WTC11 (cell line): ENCODE data around the gene ZNF407. TPM values are rescaled to one million over a fixed set of nuclear protein-coding genes. Genes with fewer than 3 reads are reported as not detected.

Experiments used
- ATAC-seq: fragments of 200-7000 bp; cut with Tn5 transposase; 2 replicates; pipeline ENCODE4 v1.10.0; 2021; ENCODE audit warnings: mild to moderate bottlenecking, moderate library complexity
- CTCF ChIA-PET: fragments of 300-600 bp; sonication (Branson Sonifier 250); formaldehyde crosslinking; loops from one replicate; lab custom pipeline; 2021; ENCODE audit warnings: antibody characterized with exemption; lab: Charles Lee
- POLR2A ChIA-PET: fragments of 350-600 bp; sonication (Branson Sonifier 250); formaldehyde crosslinking; loops from one replicate; lab custom pipeline; 2021; ENCODE audit warnings: antibody characterized with exemption; lab: Charles Lee
- DNase-seq: peaks from one replicate; pipeline ENCODE4 v3.0.0; 2021; ENCODE audit warnings: low spot score
- H3K27ac Mint-ChIP-seq: 2 replicates; pipeline ENCODE4 v1.8.0; 2021; ENCODE audit warnings: mixed read lengths
- H3K27me3 Mint-ChIP-seq: 2 replicates; pipeline ENCODE4 v1.8.0; 2021; ENCODE audit warnings: low read depth, mild to moderate bottlenecking, moderate library complexity, mixed read lengths
- H3K36me3 Mint-ChIP-seq: 2 replicates; pipeline ENCODE4 v1.8.0; 2021; ENCODE audit warnings: mixed read lengths
- H3K4me1 Mint-ChIP-seq: 2 replicates; pipeline ENCODE4 v1.8.0; 2022; ENCODE audit warnings: mixed read lengths
- H3K4me3 Mint-ChIP-seq: 2 replicates; pipeline ENCODE4 v1.8.0; 2021; ENCODE audit warnings: mild to moderate bottlenecking, moderate library complexity, mixed read lengths
- H3K9me3 Mint-ChIP-seq: 2 replicates; pipeline ENCODE4 v1.8.0; 2021; ENCODE audit warnings: mixed read lengths
- ATF1 ChIP-seq: sonication (generic); formaldehyde crosslinking; IDR thresholded peaks from 2 replicates; pipeline ENCODE4 v1.8.1; 2023; ENCODE audit warnings: mild to moderate bottlenecking, moderate library complexity, missing genetic modification reagents
- ELF4 ChIP-seq: sonication (generic); formaldehyde crosslinking; IDR thresholded peaks from 2 replicates; pipeline ENCODE4 v1.8.1; 2022; ENCODE audit warnings: low read depth, mild to moderate bottlenecking, moderate library complexity, missing genetic modification reagents
- NR1H2 ChIP-seq: sonication (generic); formaldehyde crosslinking; IDR thresholded peaks from 2 replicates; pipeline ENCODE4 v1.9.0; 2021; ENCODE audit warnings: mild to moderate bottlenecking, moderate library complexity, missing genetic modification reagents
- NR3C1 ChIP-seq: sonication (generic); formaldehyde crosslinking; conservative IDR thresholded peaks from 2 replicates; pipeline ENCODE4 v1.8.1; 2023; ENCODE audit warnings: low read depth, mild to moderate bottlenecking, missing genetic modification reagents
- OVOL2 ChIP-seq: fragments of 250-450 bp; sonication (Bioruptor Pico); IDR thresholded peaks from 2 replicates; pipeline ENCODE4 v1.9.0; 2021; ENCODE audit warnings: mild to moderate bottlenecking, borderline replicate concordance
- PRRX2 ChIP-seq: fragments of 250-450 bp; sonication (Bioruptor Pico); IDR thresholded peaks from 2 replicates; pipeline ENCODE4 v1.8.0; 2021; ENCODE audit warnings: mild to moderate bottlenecking
- TEAD1 ChIP-seq: sonication (generic); formaldehyde crosslinking; IDR thresholded peaks from 2 replicates; pipeline ENCODE4 v1.8.0; 2022; ENCODE audit warnings: mild to moderate bottlenecking, missing genetic modification reagents
- TEAD4 ChIP-seq: sonication (generic); formaldehyde crosslinking; IDR thresholded peaks from 2 replicates; pipeline ENCODE4 v1.8.0; 2022; ENCODE audit warnings: mild to moderate bottlenecking, missing genetic modification reagents
- ZBTB21 ChIP-seq: sonication (generic); formaldehyde crosslinking; IDR thresholded peaks from 2 replicates; pipeline ENCODE4 v1.8.1; 2023; ENCODE audit warnings: mild to moderate bottlenecking, missing genetic modification reagents, borderline replicate concordance
- ZNF396 ChIP-seq: fragments of 250-450 bp; sonication (Bioruptor Pico); IDR thresholded peaks from 2 replicates; pipeline ENCODE4 v1.8.0; 2021; ENCODE audit warnings: mild to moderate bottlenecking, moderate library complexity, borderline replicate concordance
- ZNF423 ChIP-seq: fragments of 250-450 bp; sonication (Bioruptor Pico); IDR thresholded peaks from 2 replicates; pipeline ENCODE4 v2.1.2; 2022; ENCODE audit warnings: mild to moderate bottlenecking, moderate library complexity
- ZNF671 ChIP-seq: fragments of 250-450 bp; sonication (Bioruptor Pico); IDR thresholded peaks from 2 replicates; pipeline ENCODE4 v1.8.0; 2021; ENCODE audit warnings: mild to moderate bottlenecking
- total RNA-seq: library from RNA; stranded (reverse); gene quantifications from 3 replicates; pipeline ENCODE4 v1.2.3, GENCODE V29; 2021
- TF ChIP-seq, protein P1 (sequence below): fragments of 250-450 bp; sonication (Bioruptor Pico); IDR thresholded peaks from 2 replicates; pipeline ENCODE4 v1.9.0; 2021; ENCODE audit warnings: mild to moderate bottlenecking
- TF ChIP-seq, protein P2 (sequence below): fragments of 200-600 bp; IDR thresholded peaks from 2 replicates; pipeline ENCODE4 v1.8.0; 2022; ENCODE audit warnings: antibody characterized with exemption
- TF ChIP-seq, protein P3 (sequence below): sonication (generic); formaldehyde crosslinking; conservative IDR thresholded peaks from 2 replicates; pipeline ENCODE4 v1.8.1; 2023; ENCODE audit warnings: mild to moderate bottlenecking, low read depth, missing genetic modification reagents, moderate library complexity
- TF ChIP-seq, protein P4 (sequence below): sonication (generic); formaldehyde crosslinking; IDR thresholded peaks from 2 replicates; pipeline ENCODE4 v1.8.1; 2022; ENCODE audit warnings: mild to moderate bottlenecking, missing genetic modification reagents, moderate library complexity, borderline replicate concordance
- TF ChIP-seq, protein P5 (sequence below): fragments of 250-450 bp; sonication (Bioruptor Pico); IDR thresholded peaks from 2 replicates; pipeline ENCODE4 v2.1.2; 2022; ENCODE audit warnings: mild to moderate bottlenecking, moderate library complexity
- TF ChIP-seq, protein P6 (sequence below): sonication (generic); formaldehyde crosslinking; IDR thresholded peaks from 2 replicates; pipeline ENCODE4 v1.8.1; 2023; ENCODE audit warnings: mild to moderate bottlenecking, missing genetic modification reagents

The ZNF407 gene
- total RNA-seq, 1 experiment from 2014 or later: 6.5 TPM

DNA sequence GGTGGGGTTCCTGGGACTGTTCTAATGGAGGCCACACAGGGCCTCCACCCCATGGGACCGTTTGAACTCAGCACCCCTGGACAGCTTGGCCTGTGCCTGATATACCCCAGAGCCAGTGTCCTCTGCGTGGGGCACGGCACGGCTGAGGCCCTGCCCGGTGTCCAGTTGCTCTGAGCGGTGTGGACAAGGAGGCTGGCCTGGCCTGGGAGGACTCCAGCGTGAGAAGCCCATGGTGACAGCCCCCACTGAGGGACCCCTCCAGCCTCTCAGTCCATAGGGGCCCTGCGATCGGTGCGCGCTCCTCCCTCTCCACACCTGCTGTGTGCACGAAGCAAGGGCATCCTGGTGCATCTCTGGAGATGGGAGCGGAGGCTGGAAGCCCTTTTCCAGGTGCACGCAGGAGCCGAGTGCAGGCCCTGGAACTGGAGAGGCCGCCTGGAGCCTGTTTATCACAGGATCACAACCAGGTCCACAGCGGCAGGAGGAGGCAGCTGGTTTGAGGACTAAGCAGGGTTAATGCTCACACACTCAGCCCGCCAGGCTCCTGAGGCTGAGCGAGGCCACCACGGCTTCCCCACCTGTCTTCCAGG lies 491.0 kb downstream of the ZNF407 start:
- DNase-seq: no peak
- ChIA-PET CTCF (interaction anchor here (0.9 kb wide), 1 partner anchor 48 kb away, joined by 3 read pairs; no protein-coding TSS in a partner anchor), POLR2A (interaction anchor here (0.6 to 1.2 kb wide), 2 partner anchors 48 to 1791 kb away, joined by 3 to 4 read pairs; no protein-coding TSS in a partner anchor)
- TF ChIP-seq TEAD4 (no peak), ZNF671 (CRISPR knock-in tag) (no peak), NR1H2 (no peak), NR3C1 (no peak), OVOL2 (no peak), ELF4 (CRISPR knock-in tag) (no peak), ZNF423 (CRISPR knock-in tag) (no peak), TEAD1 (CRISPR knock-in tag) (no peak), ATF1 (CRISPR knock-in tag) (no peak), PRRX2 (CRISPR knock-in tag) (no peak), ZNF396 (CRISPR knock-in tag) (no peak), ZBTB21 (no peak)
- TF ChIP-seq, protein P1, sequence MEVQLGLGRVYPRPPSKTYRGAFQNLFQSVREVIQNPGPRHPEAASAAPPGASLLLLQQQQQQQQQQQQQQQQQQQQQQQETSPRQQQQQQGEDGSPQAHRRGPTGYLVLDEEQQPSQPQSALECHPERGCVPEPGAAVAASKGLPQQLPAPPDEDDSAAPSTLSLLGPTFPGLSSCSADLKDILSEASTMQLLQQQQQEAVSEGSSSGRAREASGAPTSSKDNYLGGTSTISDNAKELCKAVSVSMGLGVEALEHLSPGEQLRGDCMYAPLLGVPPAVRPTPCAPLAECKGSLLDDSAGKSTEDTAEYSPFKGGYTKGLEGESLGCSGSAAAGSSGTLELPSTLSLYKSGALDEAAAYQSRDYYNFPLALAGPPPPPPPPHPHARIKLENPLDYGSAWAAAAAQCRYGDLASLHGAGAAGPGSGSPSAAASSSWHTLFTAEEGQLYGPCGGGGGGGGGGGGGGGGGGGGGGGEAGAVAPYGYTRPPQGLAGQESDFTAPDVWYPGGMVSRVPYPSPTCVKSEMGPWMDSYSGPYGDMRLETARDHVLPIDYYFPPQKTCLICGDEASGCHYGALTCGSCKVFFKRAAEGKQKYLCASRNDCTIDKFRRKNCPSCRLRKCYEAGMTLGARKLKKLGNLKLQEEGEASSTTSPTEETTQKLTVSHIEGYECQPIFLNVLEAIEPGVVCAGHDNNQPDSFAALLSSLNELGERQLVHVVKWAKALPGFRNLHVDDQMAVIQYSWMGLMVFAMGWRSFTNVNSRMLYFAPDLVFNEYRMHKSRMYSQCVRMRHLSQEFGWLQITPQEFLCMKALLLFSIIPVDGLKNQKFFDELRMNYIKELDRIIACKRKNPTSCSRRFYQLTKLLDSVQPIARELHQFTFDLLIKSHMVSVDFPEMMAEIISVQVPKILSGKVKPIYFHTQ (CRISPR knock-in tag): no peak
- TF ChIP-seq, protein P2, sequence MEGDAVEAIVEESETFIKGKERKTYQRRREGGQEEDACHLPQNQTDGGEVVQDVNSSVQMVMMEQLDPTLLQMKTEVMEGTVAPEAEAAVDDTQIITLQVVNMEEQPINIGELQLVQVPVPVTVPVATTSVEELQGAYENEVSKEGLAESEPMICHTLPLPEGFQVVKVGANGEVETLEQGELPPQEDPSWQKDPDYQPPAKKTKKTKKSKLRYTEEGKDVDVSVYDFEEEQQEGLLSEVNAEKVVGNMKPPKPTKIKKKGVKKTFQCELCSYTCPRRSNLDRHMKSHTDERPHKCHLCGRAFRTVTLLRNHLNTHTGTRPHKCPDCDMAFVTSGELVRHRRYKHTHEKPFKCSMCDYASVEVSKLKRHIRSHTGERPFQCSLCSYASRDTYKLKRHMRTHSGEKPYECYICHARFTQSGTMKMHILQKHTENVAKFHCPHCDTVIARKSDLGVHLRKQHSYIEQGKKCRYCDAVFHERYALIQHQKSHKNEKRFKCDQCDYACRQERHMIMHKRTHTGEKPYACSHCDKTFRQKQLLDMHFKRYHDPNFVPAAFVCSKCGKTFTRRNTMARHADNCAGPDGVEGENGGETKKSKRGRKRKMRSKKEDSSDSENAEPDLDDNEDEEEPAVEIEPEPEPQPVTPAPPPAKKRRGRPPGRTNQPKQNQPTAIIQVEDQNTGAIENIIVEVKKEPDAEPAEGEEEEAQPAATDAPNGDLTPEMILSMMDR: no peak
- TF ChIP-seq, protein P3, sequence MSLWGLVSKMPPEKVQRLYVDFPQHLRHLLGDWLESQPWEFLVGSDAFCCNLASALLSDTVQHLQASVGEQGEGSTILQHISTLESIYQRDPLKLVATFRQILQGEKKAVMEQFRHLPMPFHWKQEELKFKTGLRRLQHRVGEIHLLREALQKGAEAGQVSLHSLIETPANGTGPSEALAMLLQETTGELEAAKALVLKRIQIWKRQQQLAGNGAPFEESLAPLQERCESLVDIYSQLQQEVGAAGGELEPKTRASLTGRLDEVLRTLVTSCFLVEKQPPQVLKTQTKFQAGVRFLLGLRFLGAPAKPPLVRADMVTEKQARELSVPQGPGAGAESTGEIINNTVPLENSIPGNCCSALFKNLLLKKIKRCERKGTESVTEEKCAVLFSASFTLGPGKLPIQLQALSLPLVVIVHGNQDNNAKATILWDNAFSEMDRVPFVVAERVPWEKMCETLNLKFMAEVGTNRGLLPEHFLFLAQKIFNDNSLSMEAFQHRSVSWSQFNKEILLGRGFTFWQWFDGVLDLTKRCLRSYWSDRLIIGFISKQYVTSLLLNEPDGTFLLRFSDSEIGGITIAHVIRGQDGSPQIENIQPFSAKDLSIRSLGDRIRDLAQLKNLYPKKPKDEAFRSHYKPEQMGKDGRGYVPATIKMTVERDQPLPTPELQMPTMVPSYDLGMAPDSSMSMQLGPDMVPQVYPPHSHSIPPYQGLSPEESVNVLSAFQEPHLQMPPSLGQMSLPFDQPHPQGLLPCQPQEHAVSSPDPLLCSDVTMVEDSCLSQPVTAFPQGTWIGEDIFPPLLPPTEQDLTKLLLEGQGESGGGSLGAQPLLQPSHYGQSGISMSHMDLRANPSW (CRISPR knock-in tag): no peak
- TF ChIP-seq, protein P4, sequence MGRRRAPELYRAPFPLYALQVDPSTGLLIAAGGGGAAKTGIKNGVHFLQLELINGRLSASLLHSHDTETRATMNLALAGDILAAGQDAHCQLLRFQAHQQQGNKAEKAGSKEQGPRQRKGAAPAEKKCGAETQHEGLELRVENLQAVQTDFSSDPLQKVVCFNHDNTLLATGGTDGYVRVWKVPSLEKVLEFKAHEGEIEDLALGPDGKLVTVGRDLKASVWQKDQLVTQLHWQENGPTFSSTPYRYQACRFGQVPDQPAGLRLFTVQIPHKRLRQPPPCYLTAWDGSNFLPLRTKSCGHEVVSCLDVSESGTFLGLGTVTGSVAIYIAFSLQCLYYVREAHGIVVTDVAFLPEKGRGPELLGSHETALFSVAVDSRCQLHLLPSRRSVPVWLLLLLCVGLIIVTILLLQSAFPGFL (CRISPR knock-in tag): no peak
- TF ChIP-seq, protein P5, sequence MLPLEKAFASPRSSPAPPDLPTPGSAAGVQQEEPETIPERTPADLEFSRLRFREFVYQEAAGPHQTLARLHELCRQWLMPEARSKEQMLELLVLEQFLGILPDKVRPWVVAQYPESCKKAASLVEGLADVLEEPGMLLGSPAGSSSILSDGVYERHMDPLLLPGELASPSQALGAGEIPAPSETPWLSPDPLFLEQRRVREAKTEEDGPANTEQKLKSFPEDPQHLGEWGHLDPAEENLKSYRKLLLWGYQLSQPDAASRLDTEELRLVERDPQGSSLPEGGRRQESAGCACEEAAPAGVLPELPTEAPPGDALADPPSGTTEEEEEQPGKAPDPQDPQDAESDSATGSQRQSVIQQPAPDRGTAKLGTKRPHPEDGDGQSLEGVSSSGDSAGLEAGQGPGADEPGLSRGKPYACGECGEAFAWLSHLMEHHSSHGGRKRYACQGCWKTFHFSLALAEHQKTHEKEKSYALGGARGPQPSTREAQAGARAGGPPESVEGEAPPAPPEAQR: no peak
- TF ChIP-seq, protein P6, sequence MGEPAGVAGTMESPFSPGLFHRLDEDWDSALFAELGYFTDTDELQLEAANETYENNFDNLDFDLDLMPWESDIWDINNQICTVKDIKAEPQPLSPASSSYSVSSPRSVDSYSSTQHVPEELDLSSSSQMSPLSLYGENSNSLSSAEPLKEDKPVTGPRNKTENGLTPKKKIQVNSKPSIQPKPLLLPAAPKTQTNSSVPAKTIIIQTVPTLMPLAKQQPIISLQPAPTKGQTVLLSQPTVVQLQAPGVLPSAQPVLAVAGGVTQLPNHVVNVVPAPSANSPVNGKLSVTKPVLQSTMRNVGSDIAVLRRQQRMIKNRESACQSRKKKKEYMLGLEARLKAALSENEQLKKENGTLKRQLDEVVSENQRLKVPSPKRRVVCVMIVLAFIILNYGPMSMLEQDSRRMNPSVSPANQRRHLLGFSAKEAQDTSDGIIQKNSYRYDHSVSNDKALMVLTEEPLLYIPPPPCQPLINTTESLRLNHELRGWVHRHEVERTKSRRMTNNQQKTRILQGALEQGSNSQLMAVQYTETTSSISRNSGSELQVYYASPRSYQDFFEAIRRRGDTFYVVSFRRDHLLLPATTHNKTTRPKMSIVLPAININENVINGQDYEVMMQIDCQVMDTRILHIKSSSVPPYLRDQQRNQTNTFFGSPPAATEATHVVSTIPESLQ: no peak
- no peak overlapping the region for H3K27ac Mint-ChIP-seq
- peaks cover 9% of the 10 kb centered on the region for H3K36me3 Mint-ChIP-seq
- no peak for ATAC-seq
- peaks cover 7% of the 10 kb centered on the region for H3K4me1 Mint-ChIP-seq
- H3K4me3 Mint-ChIP-seq: no peak overlapping the region
- H3K27me3 Mint-ChIP-seq: no peaks in the 10 kb centered on the region
- peaks cover 14% of the 10 kb centered on the region for H3K9me3 Mint-ChIP-seq
